Fibroblast of skin of right quadriceps (primary cell): ENCODE results near the gene FAM110D.

Source experiments
- DNase-seq: peaks from one replicate; pipeline ENCODE4 v3.0.0-alpha.2; 2013

Gene FAM110D

GRCh38 chr1:26164036-26164860 is 5.4 kb downstream of the FAM110D start:
- DNase-seq = peak; percentile 28

- DNase-seq = no peak
Observed at GRCh38 chr1:26164861-26165842, 6.3 kb downstream of the FAM110D start.

DNA sequence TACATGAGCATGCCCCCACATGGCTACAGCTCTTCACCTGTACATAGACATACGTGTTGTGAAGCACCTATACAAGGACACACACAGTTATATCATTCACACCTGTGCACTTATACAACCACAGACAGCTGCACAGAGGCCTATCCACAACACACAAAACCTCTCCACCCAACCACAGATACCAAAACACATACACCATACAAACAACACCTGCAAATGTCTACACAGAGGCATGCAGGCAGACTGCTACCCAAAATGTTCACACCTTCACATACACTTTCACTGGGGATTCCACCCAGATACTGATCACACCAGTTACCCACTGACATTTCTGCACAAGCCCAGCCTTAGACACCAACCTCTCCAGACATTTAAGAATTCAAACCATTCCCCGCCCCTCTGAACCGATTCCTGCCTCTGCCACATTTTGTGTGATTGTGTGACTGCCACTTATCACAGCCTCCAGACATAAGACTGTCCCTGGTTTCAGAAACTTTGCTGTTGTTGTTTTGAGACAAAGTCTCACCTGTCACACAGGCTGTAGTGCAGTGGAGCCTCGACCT is 7.9 kb downstream of the FAM110D start:
- no peak for DNase-seq

DNA sequence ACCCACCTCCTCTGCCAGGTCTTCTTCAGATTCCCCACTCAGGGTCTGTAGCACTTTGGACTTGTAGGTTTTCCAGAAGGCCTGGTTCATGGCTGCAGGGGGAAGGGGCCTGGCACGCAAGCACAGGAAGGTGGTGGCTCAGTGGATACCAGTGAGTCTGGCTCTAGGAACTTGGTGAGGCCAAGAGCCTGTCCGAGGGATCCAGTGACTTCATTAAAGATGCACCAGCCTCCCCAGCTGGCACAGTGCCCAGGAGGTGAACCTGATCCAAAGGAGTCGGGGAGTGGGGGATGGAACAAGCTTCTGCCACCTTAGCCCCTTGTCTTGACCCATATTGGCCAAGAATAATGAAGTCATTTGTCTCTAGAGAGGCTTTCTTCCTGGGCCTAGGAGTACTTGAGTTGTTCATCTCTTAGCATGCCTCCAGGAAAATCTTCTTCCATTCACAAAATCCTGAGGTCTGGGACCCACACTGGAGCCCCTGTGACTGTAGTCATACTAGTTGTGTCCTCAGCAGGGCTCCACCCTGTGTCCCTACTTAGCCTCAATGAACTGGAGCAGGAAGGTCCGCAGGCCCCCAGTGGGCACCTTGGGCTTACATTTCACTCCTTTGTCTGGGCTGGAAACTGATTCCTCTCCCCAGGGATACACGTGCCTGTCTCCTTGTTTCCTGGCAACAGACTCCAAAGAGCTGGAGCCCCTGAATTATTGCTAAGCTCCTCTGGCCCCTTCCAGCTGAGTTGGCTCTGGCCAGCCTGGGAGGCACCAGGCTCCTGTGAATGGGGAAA is 9.7 kb downstream of the FAM110D start, which contains the start of gene C1orf232:
TSS of gene C1orf232 (minus strand) at position 554 of the 788 bp plus-strand sequence. CDS start at position 90, 464 bp downstream.
- DNase-seq = no peak

GRCh38 chr1:26169198-26169554 is 10.3 kb downstream of the FAM110D start:
- DNase-seq = no peak

DNA sequence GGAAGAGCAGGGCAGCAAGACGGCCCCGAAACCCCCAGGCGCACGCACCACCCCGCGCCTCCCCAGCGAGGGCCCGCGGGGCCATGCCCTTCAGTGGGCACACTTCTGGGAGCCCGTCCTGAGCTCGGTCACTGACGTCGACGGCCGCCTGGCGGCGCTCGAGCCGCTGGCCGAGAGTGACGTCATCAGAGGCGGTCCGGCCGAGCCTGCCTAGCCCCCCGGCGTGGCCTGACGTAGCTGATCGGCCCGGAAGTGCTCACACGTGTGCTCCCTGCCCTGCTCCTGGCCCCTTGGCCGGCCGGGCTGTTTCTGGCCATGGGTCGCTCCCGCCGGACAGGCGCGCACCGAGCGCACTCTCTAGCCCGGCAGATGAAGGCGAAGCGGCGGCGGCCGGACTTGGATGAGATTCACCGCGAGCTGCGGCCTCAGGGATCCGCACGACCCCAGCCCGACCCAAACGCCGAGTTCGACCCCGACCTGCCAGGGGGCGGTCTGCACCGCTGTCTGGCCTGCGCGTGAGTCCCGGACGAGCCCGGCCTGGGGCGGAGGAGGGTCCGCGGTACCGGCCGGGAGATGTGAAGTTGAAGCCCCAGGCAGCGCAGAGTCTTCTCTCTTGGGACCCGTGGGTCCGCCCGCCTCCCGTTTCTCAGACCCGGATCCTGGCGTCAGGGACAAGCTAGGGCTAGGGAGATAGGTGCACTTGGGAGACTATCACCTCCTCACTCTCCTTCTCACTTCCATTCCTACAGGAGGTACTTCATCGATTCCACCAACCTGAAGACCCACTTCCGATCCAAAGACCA is 11.0 kb downstream of the FAM110D start, which contains the start of gene ZNF593:
TSS of gene ZNF593 (plus strand) at position 240 of the 803 bp plus-strand sequence. CDS start at position 316, 76 bp downstream.
- DNase-seq = peak; percentile 85

DNA sequence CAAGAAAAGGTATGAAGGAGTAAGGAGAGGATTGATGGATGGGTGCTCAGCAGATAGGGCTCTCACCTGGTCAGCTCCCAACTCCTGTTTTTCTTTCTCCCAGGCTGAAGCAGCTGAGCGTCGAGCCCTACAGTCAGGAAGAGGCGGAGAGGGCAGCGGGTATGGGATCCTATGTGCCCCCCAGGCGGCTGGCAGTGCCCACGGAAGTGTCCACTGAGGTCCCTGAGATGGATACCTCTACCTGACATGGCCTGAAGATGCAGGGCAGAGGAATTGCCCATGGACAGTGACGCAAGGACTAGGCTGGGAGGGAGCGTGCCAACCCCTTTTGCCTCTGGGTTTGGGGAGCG is 11.6 kb downstream of the FAM110D start:
- no peak for DNase-seq

- DNase-seq = no peak
Observed at GRCh38 chr1:26171084-26172072, 12.5 kb downstream of the FAM110D start, which contains the start of gene ZNF593OS. ZNF593OS (minus strand) TSS chr1:26171832; CDS start chr1:26171661, 171 bp downstream.

- DNase-seq = no peak
Observed at GRCh38 chr1:26175346-26175745, 16.5 kb downstream of the FAM110D start.

- no peak for DNase-seq
Observed at GRCh38 chr1:26177182-26177684, 18.4 kb downstream of the FAM110D start, which contains the start of gene CNKSR1. CNKSR1 (plus strand) TSS chr1:26177491; CDS start chr1:26177548, 57 bp downstream.

GRCh38 chr1:26180010-26180506 is 21.2 kb downstream of the FAM110D start:
- no peak for DNase-seq

GRCh38 chr1:26181586-26182382 is 22.9 kb downstream of the FAM110D start:
- no peak for DNase-seq

- DNase-seq = no peak
Observed at GRCh38 chr1:26182383-26182696, 23.5 kb downstream of the FAM110D start.

- DNase-seq = no peak
Observed at GRCh38 chr1:26184086-26184485, 25.2 kb downstream of the FAM110D start.

- DNase-seq = no peak
Observed at GRCh38 chr1:26184883-26185282, 26.0 kb downstream of the FAM110D start.

GRCh38 chr1:26187882-26188281 is 29.0 kb downstream of the FAM110D start:
- no peak for DNase-seq

DNA sequence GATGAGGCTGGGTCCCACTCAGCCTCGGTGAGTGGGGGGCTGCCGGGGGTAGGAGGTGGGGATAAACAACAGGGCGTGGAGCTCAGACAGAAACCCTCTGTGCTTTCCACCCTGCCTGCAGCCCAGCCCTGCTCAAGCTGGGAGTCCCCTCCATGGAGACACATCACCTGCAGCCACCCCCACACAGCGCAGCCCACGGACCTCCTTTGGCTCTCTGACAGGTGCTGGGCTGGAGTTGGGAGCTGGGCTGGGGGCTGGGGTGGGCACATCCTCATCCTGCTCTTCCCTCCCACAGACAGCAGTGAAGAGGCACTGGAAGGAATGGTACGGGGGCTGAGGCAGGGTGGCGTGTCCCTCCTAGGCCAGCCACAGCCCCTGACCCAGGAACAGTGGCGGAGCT is 29.6 kb downstream of the FAM110D start:
- no peak for DNase-seq

- DNase-seq = no peak
Observed at GRCh38 chr1:26189331-26189730, 30.5 kb downstream of the FAM110D start.

DNA sequence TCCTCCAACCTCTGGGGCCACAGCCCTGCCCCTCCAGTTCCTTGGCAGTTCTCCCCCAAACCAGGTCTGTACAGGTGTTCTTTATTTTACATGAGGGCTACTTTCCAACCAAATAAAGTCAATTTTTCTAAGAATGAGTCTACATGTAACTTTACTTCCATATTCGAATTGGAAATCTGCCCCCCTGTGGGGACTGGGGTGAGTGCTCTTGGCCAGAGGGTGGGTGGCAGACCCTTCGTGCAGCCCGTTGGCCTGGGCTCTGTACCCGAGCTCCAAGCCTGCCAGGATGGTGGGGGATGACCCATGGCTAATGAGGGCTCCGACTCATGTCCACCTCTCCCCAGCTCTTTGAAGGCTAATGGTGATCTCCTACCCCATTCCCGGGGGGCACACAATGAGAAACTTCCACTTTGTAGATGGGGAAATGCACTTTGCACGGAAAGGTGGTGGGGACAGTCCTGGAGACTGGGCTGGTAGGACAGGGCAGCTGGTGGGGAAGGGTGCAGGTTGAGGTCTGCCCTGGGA is 30.9 kb downstream of the FAM110D start:
- DNase-seq = no peak
